Liver (tissue), 9 donors: ENCODE results near the gene C7orf57. TPM values are rescaled to one million over a fixed set of nuclear protein-coding genes. Genes with fewer than 3 reads are reported as not detected.

ENCODE experiments used
- DNase-seq: peaks from one replicate; pipeline ENCODE4 v3.0.0-alpha.2; 2017; ENCODE audit warnings: low spot score
- H3K27ac ChIP-seq, 2 donors: one replicate each; pipeline ENCODE4 v1.7.0; 2013; ENCODE audit warnings: inconsistent platforms in 2 of 2, low read length in 2 of 2, control low read depth in 1 of 2, low read depth in 1 of 2, mild to moderate bottlenecking in 1 of 2
- H3K27me3 ChIP-seq, 4 donors: one replicate each; pipeline versions ENCODE4 v1.6.1 to v1.7.0; 2013; ENCODE audit warnings: low read length in 3 of 4, inconsistent platforms in 1 of 4, mild to moderate bottlenecking in 1 of 4, moderate library complexity in 1 of 4; ENCODE audit not compliant: control insufficient read depth in 4 of 4, insufficient read depth in 4 of 4
- H3K36me3 ChIP-seq, 4 donors: one replicate each; pipeline versions ENCODE4 v1.6.1 to v1.7.0; 2013; ENCODE audit warnings: low read length in 3 of 4, mild to moderate bottlenecking in 3 of 4, low read depth in 1 of 4, moderate library complexity in 1 of 4; ENCODE audit not compliant: control insufficient read depth in 4 of 4, insufficient read depth in 3 of 4
- H3K4me1 ChIP-seq, 4 donors: one replicate each; pipeline versions ENCODE4 v1.6.1 to v1.7.0; 2013; ENCODE audit warnings: low read length in 3 of 4, mild to moderate bottlenecking in 3 of 4, moderate library complexity in 1 of 4; ENCODE audit not compliant: control insufficient read depth in 4 of 4, insufficient read depth in 4 of 4
- H3K4me3 ChIP-seq, 3 donors: one replicate each; pipeline versions ENCODE4 v1.6.1 to v1.7.0; 2013; ENCODE audit warnings: low read length in 3 of 3, control low read depth in 1 of 3, low read depth in 1 of 3, mild to moderate bottlenecking in 1 of 3
- H3K9ac ChIP-seq, 2 donors: one replicate each; pipeline ENCODE4 v1.7.0; 2013; ENCODE audit warnings: low read length in 2 of 2, mild to moderate bottlenecking in 2 of 2, moderate library complexity in 2 of 2, control low read depth in 1 of 2, low read depth in 1 of 2
- H3K9me3 ChIP-seq, 4 donors: one replicate each; pipeline versions ENCODE4 v1.6.1 to v1.7.0; 2013; ENCODE audit warnings: low read length in 3 of 4; ENCODE audit not compliant: control insufficient read depth in 4 of 4
- EGR1 ChIP-seq, 2 donors: IDR thresholded peaks; 2 replicates each; pipeline ENCODE4 v1.6.1; 2016 to 2018; ENCODE audit warnings: antibody characterized with exemption in 2 of 2, low read depth in 2 of 2
- FOXA1 ChIP-seq: IDR thresholded peaks from 2 replicates; pipeline ENCODE4 v1.6.1; 2016; ENCODE audit warnings: antibody characterized with exemption
- FOXA2 ChIP-seq: IDR thresholded peaks from 2 replicates; pipeline ENCODE4 v1.6.1; 2016; ENCODE audit warnings: antibody characterized with exemption
- GABPA ChIP-seq, 2 donors: IDR thresholded peaks in 1 of 2; conservative IDR thresholded peaks in 1 of 2; 2 replicates each; pipeline ENCODE4 v1.6.1; 2016; ENCODE audit warnings: antibody characterized with exemption in 2 of 2, mild to moderate bottlenecking in 1 of 2, moderate library complexity in 1 of 2
- HNF4A ChIP-seq, 2 donors: conservative IDR thresholded peaks; 2 replicates each; pipeline ENCODE4 v1.6.1; 2016; ENCODE audit warnings: antibody characterized with exemption in 2 of 2, mild to moderate bottlenecking in 2 of 2
- HNF4G ChIP-seq: IDR thresholded peaks from 2 replicates; pipeline ENCODE4 v1.6.1; 2016; ENCODE audit warnings: antibody characterized with exemption
- JUND ChIP-seq, 2 donors: IDR thresholded peaks; 2 replicates each; pipeline ENCODE4 v1.6.1; 2016; ENCODE audit warnings: antibody characterized with exemption in 2 of 2
- NR2F2 ChIP-seq: IDR thresholded peaks from 2 replicates; pipeline ENCODE4 v1.6.1; 2016; ENCODE audit warnings: antibody characterized with exemption
- RAD21 ChIP-seq, 2 donors: IDR thresholded peaks; 2 replicates each; pipeline ENCODE4 v1.6.1; 2016; ENCODE audit warnings: antibody characterized with exemption in 2 of 2, mild to moderate bottlenecking in 2 of 2
- RXRA ChIP-seq, 2 donors: IDR thresholded peaks; 2 replicates each; pipeline ENCODE4 v1.6.1; 2017 to 2018; ENCODE audit warnings: antibody characterized with exemption in 2 of 2, mild to moderate bottlenecking in 1 of 2
- SP1 ChIP-seq: IDR thresholded peaks from 2 replicates; pipeline ENCODE4 v1.6.1; 2018; ENCODE audit warnings: antibody characterized with exemption, mild to moderate bottlenecking
- TAF1 ChIP-seq: conservative IDR thresholded peaks from 2 replicates; pipeline ENCODE4 v1.6.1; 2016; ENCODE audit warnings: antibody characterized with exemption, mild to moderate bottlenecking
- YY1 ChIP-seq: IDR thresholded peaks from 2 replicates; pipeline ENCODE4 v1.6.1; 2016; ENCODE audit warnings: antibody characterized with exemption, mild to moderate bottlenecking
- WGBS: extraction: QIAGEN DNeasy Blood & Tissue Kit; methylation state at CpG from one replicate; pipeline ENCODE4 v1.1.7; 2013; 5-methylcytosine and 5-hydroxymethylcytosine counted together
- polyA plus RNA-seq, 2 donors: library from polyadenylated mRNA; stranded (reverse) in 1 of 2; unstranded in 1 of 2; fragments of 200-250 nt in 1 of 2; fragments of >200 nt in 1 of 2; fragmentation: Nextera tagmentation in 1 of 2; extraction: Ambion mirVana in 1 of 2; gene quantifications; one replicate each; pipeline versions ENCODE4 v1.2.1 to v1.2.3, GENCODE V29; 2013 to 2015
- total RNA-seq, 2 donors: library from RNA; depleted of rRNA; stranded (reverse); fragments of >200 nt; gene quantifications; one replicate each; pipeline ENCODE4 v1.2.3, GENCODE V29; 2014
- TF ChIP-seq, protein P1 (sequence below): IDR thresholded peaks from 2 replicates; pipeline ENCODE4 v1.6.1; 2016; ENCODE audit warnings: antibody characterized with exemption, mild to moderate bottlenecking
- TF ChIP-seq, protein P2 (sequence below): IDR thresholded peaks from 2 replicates; pipeline ENCODE4 v1.6.1; 2016; ENCODE audit warnings: antibody characterized with exemption
- TF ChIP-seq, protein P3 (sequence below): fragments of 150-350 bp; IDR thresholded peaks from 2 replicates; pipeline ENCODE4 v1.5.1; 2017; ENCODE audit warnings: improper control_type of control experiment, low read depth, low read length; ENCODE audit not compliant: missing input control
- TF ChIP-seq, protein P4 (sequence below): IDR thresholded peaks from 2 replicates; pipeline ENCODE4 v1.6.1; 2016; ENCODE audit warnings: antibody characterized with exemption
- donor health status: healthy.
- donor health status: healthy.
- donor health status: healthy.
- donor health status: healthy.
- donor health status: healthy.

The C7orf57 gene
- total and polyA plus RNA-seq, 4 donors = not detected

DNA sequence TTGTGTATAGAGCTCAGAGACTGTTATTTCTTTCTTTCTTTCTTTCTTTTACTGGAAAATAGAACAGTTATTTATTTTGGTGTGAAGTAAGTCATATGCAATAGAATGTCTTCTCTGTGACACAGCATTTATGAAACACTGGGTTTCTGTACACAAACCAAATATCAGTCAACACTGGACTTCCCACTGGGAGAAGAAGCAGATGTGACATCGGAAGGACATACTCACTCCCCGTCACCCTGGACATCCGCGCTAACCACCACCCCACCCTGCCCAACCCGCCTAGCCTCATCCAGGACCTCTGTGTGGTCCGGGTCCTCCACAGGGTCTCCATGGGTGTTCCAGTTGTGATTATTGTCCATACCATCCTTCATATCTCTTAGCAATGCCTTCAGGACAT lies 28.5 kb upstream of the C7orf57 start:
- Histone ChIP-seq H3K27ac (no peak overlapping the region), H3K4me1 (no peaks in the 10 kb centered on the region), H3K9me3 (no peaks in the 10 kb centered on the region), H3K9ac (no peak overlapping the region), H3K27me3 (no peaks in the 10 kb centered on the region), H3K36me3 (no peaks in the 10 kb centered on the region), H3K4me3 (no peak overlapping the region)
- no peak for TF ChIP-seq FOXA2
- TF ChIP-seq NR2F2 = no peak
- no peak for TF ChIP-seq SP1
- no peak for TF ChIP-seq GABPA (IDR thresholded peaks at IDR 0.05 in 1 of 2, conservative IDR thresholded peaks at IDR 0.05 in 1 of 2)
- no peak for TF ChIP-seq YY1
- WGBS = 91% methylated on average over 6 of the region's 6 CpGs
- DNase-seq = no peak

DNA sequence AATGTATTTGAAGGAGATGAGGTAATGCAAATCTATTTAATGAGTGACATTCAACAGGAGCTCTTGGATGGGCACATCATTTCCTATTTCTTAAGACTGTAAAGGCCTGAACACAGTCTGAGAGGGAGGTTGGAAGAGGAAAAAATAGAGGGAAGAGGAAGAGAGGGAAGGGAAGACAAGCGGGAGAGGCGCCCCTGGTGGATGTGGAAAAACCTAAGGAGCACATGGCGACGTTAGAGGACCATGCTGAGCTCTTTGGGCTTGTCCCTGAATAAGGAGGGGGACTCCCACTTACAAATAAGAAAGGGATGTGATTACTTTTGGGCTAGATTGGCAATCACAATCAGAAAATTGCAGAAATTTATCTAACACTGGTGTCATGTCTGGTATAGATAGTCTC lies 26.1 kb upstream of the C7orf57 start:
- H3K9ac ChIP-seq = no peak overlapping the region
- no peaks in the 10 kb centered on the region for H3K9me3 ChIP-seq
- WGBS = 84% methylated on average over 4 of the region's 4 CpGs
- H3K4me1 ChIP-seq = no peaks in the 10 kb centered on the region
- DNase-seq = no peak
- no peaks in the 10 kb centered on the region for H3K27me3 ChIP-seq
- no peak overlapping the region for H3K4me3 ChIP-seq
- no peaks in the 10 kb centered on the region for H3K36me3 ChIP-seq
- no peak overlapping the region for H3K27ac ChIP-seq
- TF ChIP-seq HNF4G = no peak
- no peak for TF ChIP-seq FOXA1
- TF ChIP-seq, protein P1, sequence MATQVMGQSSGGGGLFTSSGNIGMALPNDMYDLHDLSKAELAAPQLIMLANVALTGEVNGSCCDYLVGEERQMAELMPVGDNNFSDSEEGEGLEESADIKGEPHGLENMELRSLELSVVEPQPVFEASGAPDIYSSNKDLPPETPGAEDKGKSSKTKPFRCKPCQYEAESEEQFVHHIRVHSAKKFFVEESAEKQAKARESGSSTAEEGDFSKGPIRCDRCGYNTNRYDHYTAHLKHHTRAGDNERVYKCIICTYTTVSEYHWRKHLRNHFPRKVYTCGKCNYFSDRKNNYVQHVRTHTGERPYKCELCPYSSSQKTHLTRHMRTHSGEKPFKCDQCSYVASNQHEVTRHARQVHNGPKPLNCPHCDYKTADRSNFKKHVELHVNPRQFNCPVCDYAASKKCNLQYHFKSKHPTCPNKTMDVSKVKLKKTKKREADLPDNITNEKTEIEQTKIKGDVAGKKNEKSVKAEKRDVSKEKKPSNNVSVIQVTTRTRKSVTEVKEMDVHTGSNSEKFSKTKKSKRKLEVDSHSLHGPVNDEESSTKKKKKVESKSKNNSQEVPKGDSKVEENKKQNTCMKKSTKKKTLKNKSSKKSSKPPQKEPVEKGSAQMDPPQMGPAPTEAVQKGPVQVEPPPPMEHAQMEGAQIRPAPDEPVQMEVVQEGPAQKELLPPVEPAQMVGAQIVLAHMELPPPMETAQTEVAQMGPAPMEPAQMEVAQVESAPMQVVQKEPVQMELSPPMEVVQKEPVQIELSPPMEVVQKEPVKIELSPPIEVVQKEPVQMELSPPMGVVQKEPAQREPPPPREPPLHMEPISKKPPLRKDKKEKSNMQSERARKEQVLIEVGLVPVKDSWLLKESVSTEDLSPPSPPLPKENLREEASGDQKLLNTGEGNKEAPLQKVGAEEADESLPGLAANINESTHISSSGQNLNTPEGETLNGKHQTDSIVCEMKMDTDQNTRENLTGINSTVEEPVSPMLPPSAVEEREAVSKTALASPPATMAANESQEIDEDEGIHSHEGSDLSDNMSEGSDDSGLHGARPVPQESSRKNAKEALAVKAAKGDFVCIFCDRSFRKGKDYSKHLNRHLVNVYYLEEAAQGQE = no peak
- no peak for TF ChIP-seq GABPA (IDR thresholded peaks at IDR 0.05 in 1 of 2, conservative IDR thresholded peaks at IDR 0.05 in 1 of 2)
- no peak for TF ChIP-seq HNF4A (conservative IDR thresholded peaks at IDR 0.05)
- no peak for TF ChIP-seq SP1
- TF ChIP-seq JUND (IDR thresholded peaks at IDR 0.05) = no peak
- TF ChIP-seq RXRA (IDR thresholded peaks at IDR 0.05) = no peak

DNA sequence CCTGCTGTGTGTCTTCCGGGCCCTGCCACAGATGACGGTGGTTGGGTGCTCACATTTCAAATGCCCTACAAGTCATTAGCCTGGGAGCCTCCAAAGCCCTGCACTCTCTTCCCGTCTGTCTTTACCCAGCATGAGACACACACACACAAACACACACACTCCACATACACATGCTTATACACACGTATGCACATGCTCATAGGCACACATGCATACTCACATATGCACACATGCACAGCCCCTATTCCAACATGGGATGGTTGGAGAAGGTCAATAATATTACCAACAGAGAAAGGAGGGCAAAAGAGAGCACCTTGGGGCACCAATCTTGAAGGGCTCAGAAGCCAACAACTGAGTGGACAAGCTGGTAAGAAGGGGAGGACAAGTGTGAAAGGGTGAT lies 25.4 kb upstream of the C7orf57 start:
- no peak for DNase-seq
- Histone ChIP-seq H3K4me1 (no peaks in the 10 kb centered on the region), H3K36me3 (no peaks in the 10 kb centered on the region), H3K27ac (no peak overlapping the region), H3K9ac (no peak overlapping the region), H3K9me3 (no peaks in the 10 kb centered on the region), H3K27me3 (no peaks in the 10 kb centered on the region), H3K4me3 (no peak overlapping the region)
- 89% methylated on average over 4 of the region's 4 CpGs for WGBS
- TF ChIP-seq, protein P1 = no peak
- no peak for TF ChIP-seq GABPA (IDR thresholded peaks at IDR 0.05 in 1 of 2, conservative IDR thresholded peaks at IDR 0.05 in 1 of 2)
- TF ChIP-seq FOXA1 = no peak
- no peak for TF ChIP-seq FOXA2
- no peak for TF ChIP-seq JUND (IDR thresholded peaks at IDR 0.05)
- no peak for TF ChIP-seq HNF4A (conservative IDR thresholded peaks at IDR 0.05)
- TF ChIP-seq, protein P2, sequence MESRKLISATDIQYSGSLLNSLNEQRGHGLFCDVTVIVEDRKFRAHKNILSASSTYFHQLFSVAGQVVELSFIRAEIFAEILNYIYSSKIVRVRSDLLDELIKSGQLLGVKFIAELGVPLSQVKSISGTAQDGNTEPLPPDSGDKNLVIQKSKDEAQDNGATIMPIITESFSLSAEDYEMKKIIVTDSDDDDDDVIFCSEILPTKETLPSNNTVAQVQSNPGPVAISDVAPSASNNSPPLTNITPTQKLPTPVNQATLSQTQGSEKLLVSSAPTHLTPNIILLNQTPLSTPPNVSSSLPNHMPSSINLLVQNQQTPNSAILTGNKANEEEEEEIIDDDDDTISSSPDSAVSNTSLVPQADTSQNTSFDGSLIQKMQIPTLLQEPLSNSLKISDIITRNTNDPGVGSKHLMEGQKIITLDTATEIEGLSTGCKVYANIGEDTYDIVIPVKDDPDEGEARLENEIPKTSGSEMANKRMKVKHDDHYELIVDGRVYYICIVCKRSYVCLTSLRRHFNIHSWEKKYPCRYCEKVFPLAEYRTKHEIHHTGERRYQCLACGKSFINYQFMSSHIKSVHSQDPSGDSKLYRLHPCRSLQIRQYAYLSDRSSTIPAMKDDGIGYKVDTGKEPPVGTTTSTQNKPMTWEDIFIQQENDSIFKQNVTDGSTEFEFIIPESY = no peak
- no peak for TF ChIP-seq TAF1
- no peak for TF ChIP-seq YY1
- TF ChIP-seq RXRA (IDR thresholded peaks at IDR 0.05) = no peak
- TF ChIP-seq, protein P3, sequence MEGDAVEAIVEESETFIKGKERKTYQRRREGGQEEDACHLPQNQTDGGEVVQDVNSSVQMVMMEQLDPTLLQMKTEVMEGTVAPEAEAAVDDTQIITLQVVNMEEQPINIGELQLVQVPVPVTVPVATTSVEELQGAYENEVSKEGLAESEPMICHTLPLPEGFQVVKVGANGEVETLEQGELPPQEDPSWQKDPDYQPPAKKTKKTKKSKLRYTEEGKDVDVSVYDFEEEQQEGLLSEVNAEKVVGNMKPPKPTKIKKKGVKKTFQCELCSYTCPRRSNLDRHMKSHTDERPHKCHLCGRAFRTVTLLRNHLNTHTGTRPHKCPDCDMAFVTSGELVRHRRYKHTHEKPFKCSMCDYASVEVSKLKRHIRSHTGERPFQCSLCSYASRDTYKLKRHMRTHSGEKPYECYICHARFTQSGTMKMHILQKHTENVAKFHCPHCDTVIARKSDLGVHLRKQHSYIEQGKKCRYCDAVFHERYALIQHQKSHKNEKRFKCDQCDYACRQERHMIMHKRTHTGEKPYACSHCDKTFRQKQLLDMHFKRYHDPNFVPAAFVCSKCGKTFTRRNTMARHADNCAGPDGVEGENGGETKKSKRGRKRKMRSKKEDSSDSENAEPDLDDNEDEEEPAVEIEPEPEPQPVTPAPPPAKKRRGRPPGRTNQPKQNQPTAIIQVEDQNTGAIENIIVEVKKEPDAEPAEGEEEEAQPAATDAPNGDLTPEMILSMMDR = no peak
- TF ChIP-seq RAD21 (IDR thresholded peaks at IDR 0.05) = no peak
- no peak for TF ChIP-seq HNF4G
- no peak for TF ChIP-seq SP1
- TF ChIP-seq NR2F2 = no peak
- TF ChIP-seq, protein P4, sequence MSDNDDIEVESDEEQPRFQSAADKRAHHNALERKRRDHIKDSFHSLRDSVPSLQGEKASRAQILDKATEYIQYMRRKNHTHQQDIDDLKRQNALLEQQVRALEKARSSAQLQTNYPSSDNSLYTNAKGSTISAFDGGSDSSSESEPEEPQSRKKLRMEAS = no peak
- TF ChIP-seq EGR1 (IDR thresholded peaks at IDR 0.05; ENCODE audit: low read depth in 2 of 2) = no peak
